Right lobe of liver (tissue), 6 donors: ENCODE measurements around the gene CERK. TPM values are rescaled to one million over a fixed set of nuclear protein-coding genes. Genes with fewer than 3 reads are reported as not detected.

Experiments used
- ATAC-seq, 4 donors: fragments of 200-7000 bp; cut with Tn5 transposase; one replicate each; pipeline ENCODE4 v1.9.1; 2020; ENCODE audit warnings: mild to moderate bottlenecking in 4 of 4, moderate library complexity in 4 of 4
- DNase-seq, 3 donors: peaks; one replicate each; pipeline ENCODE4 v3.0.0-alpha.2; 2020
- H3K27ac ChIP-seq, 3 donors: fragments of 200-600 bp; one replicate each; pipeline ENCODE4 v1.8.0; 2022
- H3K27me3 ChIP-seq, 2 donors: fragments of 200-600 bp; one replicate each; pipeline ENCODE4 v1.8.0; 2022
- H3K36me3 ChIP-seq, 4 donors: fragments of 200-600 bp; sonication (generic) in 1 of 4; one replicate each; pipeline versions ENCODE4 v1.5.1 to v1.8.0; 2017 to 2022; ENCODE audit warnings: control low read depth in 1 of 4
- H3K4me1 ChIP-seq, 4 donors: fragments of 200-600 bp; sonication (generic) in 1 of 4; one replicate each; pipeline versions ENCODE4 v1.5.1 to v1.8.0; 2017 to 2022; ENCODE audit warnings: control low read depth in 1 of 4
- H3K4me3 ChIP-seq, 3 donors: fragments of 200-600 bp; one replicate each; pipeline ENCODE4 v1.8.0; 2022
- H3K9me3 ChIP-seq, 4 donors: fragments of 200-600 bp; sonication (generic) in 1 of 4; one replicate each; pipeline versions ENCODE4 v1.5.1 to v1.8.0; 2017 to 2022; ENCODE audit warnings: control low read depth in 1 of 4
- CTCF ChIP-seq, 4 donors: fragments of 200-600 bp in 3 of 4; fragments of 450-650 bp in 1 of 4; IDR thresholded peaks; one replicate each; pipeline versions ENCODE4 v1.5.1 to v1.8.0; 2016 to 2022; ENCODE audit warnings: antibody characterized with exemption in 4 of 4, mild to moderate bottlenecking in 2 of 4
- POLR2A ChIP-seq: fragments of 450-650 bp; IDR thresholded peaks from one replicate; pipeline ENCODE4 v1.6.1; 2017; ENCODE audit warnings: antibody characterized with exemption, mild to moderate bottlenecking
- WGBS: methylation state at CpG from one replicate; pipeline ENCODE4 v1.1.6; 2018; ENCODE audit warnings: low coverage, low lambda C conversion rate; ENCODE audit not compliant: insufficient coverage; ENCODE audit errors: missing lambda C conversion rate; 5-methylcytosine and 5-hydroxymethylcytosine counted together
- intact Hi-C, 2 donors: fragments of 100-400 bp; cut with DNase I; formaldehyde crosslinking; loops; one replicate each; pipeline versions ENCODE4 v1.11.2 to v1.14.1; 2022
- total RNA-seq, 6 experiments: library from RNA; depleted of rRNA in 2 of 6; stranded (reverse); fragments of >200 nt in 2 of 6; fragmentation: NEBNext Ultra II Directional in 3 of 6; extraction: Animal tissue kit (Norgen Biotek cat#: 25700) in 3 of 6; gene quantifications; one replicate each; pipeline versions ENCODE4 v1.1.0 to v1.2.4, GENCODE V29; 2016 to 2023
- donor health status: DM: no; HTN: yes; CAD: no.
- donor health status: DM: no; HTN: no; CAD: no.
- donor health status: DM: no; HTN: no; CAD: no.
- donor health status: DM: no; HTN: yes; CAD: no.
- donor health status: DM: no; HTN: yes; CAD: no.

The CERK gene
- total RNA-seq, 6 experiments from 2014 or later: 9.6 to 27.5 (median 18.5) TPM

GRCh38 chr22:46667245-46667623 lies 70.8 kb downstream of the CERK start:
- intact Hi-C loops: no loop called here

GRCh38 chr22:46666577-46667244 lies 71.3 kb downstream of the CERK start:
- TF ChIP-seq CTCF (IDR thresholded peaks at IDR 0.05) (no peak), POLR2A (no peak)
- intact Hi-C loops: no loop called here
- Histone ChIP-seq H3K9me3 (no peaks in the 10 kb centered on the region), H3K4me3 (no peak overlapping the region), H3K36me3 (peaks cover 7 to 63% (median 22%) of the 10 kb centered on the region in 4 donors), H3K27me3 (no peaks in the 10 kb centered on the region), H3K4me1 (no peaks in the 10 kb centered on the region), H3K27ac (no peak overlapping the region)
- ATAC-seq (no peak), DNase-seq (peak in 2 of 3 donors; percentile 21 to 39)
- WGBS: 80% methylated on average over 2 of the region's 17 CpGs

More at GRCh38 chr22:46667245-46667623, 70.8 kb downstream of the CERK start:
- no peak for ATAC-seq
- Histone ChIP-seq H3K4me3 (no peak overlapping the region), H3K27ac (no peak overlapping the region), H3K27me3 (no peaks in the 10 kb centered on the region), H3K4me1 (no peaks in the 10 kb centered on the region), H3K36me3 (peaks cover 3 to 63% (median 22%) of the 10 kb centered on the region in 4 donors), H3K9me3 (no peaks in the 10 kb centered on the region)
- 89% methylated on average over 6 of the region's 10 CpGs for WGBS
- DNase-seq: peak in 2 of 3 donors; percentile 17 to 22
- TF ChIP-seq POLR2A (no peak), CTCF (IDR thresholded peaks at IDR 0.05) (no peak)

- H3K9me3 ChIP-seq: no peaks in the 10 kb centered on the region
- no peak overlapping the region for H3K27ac ChIP-seq
- WGBS: 63% methylated on average over 2 of the region's 18 CpGs
- H3K36me3 ChIP-seq: peaks cover 7 to 56% (median 22%) of the 10 kb centered on the region in 4 donors
- no peak overlapping the region for H3K4me3 ChIP-seq
- DNase-seq (peak in 2 of 3 donors; percentile 12 to 27), ATAC-seq (no peak)
- no peaks in the 10 kb centered on the region for H3K27me3 ChIP-seq
- intact Hi-C loops: no loop called here
- H3K4me1 ChIP-seq: peaks cover 0 to 8% (median 1%) of the 10 kb centered on the region in 4 donors
- TF ChIP-seq CTCF (IDR thresholded peaks at IDR 0.05) (no peak), POLR2A (no peak)
Measured at GRCh38 chr22:46665751-46666280, 72.2 kb downstream of the CERK start.

DNA sequence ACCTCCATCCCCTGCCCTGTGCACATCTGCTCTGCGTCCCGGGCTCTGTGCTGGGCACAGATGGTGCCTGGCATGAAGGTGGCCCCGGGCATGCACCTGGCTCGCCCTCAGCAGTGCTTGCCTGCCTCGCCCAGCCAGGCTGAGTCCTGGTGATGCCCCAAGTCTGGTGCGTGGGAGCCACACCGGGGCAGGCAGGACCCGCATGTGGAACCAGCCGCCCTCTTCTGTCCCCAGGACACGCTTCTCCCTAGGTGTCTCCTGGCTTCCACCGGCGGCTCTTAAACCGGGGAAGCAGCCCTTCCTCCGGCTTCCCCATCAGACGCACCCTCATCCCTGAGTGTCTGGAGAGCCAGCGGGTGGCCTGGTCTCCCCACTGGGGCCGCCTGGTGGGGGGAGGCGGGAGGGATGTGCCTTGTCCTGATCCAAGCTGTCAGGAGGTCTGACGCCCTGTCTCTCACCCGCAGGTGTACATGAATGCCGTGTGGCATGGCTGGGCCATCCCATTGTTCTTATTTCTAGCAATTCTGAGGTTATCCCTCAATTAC lies 72.8 kb downstream of the CERK start:
- no peak overlapping the region for H3K27ac ChIP-seq
- DNase-seq: no peak
- H3K4me1 ChIP-seq: peaks cover 0 to 13% (median 4%) of the 10 kb centered on the region in 4 donors
- ATAC-seq: no peak
- intact Hi-C loops: no loop called here
- TF ChIP-seq POLR2A: no peak
- no peak for TF ChIP-seq CTCF (IDR thresholded peaks at IDR 0.05)
- WGBS: 87% methylated on average over 3 of the region's 21 CpGs
- peaks cover 7 to 54% (median 22%) of the 10 kb centered on the region in 4 donors for H3K36me3 ChIP-seq
- no peak overlapping the region for H3K4me3 ChIP-seq
- H3K9me3 ChIP-seq: no peaks in the 10 kb centered on the region
- no peaks in the 10 kb centered on the region for H3K27me3 ChIP-seq
